ENCODE results near the gene CKMT2. TPM values are rescaled to one million over a fixed set of nuclear protein-coding genes. Genes with fewer than 3 reads are reported as not detected.

The CKMT2 gene
- total and polyA plus RNA-seq, 2 of the 8 experiments (the other 6 are each of a cell fraction or from before 2014, with no cell fraction given) = 2.4 to 5.0 TPM

GRCh38 chr5:81310402-81311063, 77.4 kb downstream of the CKMT2 start:
- H3K4ac ChIP-seq (replicated peaks; ENCODE audit: insufficient read length, low read depth, low read length) = no peak overlapping the region
- no peak overlapping the region for H3K18ac ChIP-seq (ENCODE audit: extremely low read depth, low read length)
- no peak overlapping the region for H3K4me2 ChIP-seq (ENCODE audit: insufficient read depth in 1 of 2, low read depth in 2 of 2, low read length in 2 of 2)
- no peak overlapping the region for H2BK120ac ChIP-seq (replicated peaks; ENCODE audit: low read depth, low read length)
- ChIA-PET POLR2A (ENCODE audit: partially characterized antibody) (no interaction called here), CTCF (ENCODE audit: partially characterized antibody) (interaction anchor here (1.8 kb wide), 1 partner anchor 11 kb away, joined by 6 read pairs; no protein-coding TSS in a partner anchor)
- no peaks in the 10 kb centered on the region; the same call in 1 of the 2 replicates for H3K79me1 ChIP-seq (ENCODE audit: low read depth, low read length)
- H3K79me2 ChIP-seq (ENCODE audit: control insufficient read depth in 1 of 2, insufficient read depth in 2 of 2, low read length in 2 of 2) = no peaks in the 10 kb centered on the region
- H2BK5ac ChIP-seq (ENCODE audit: low read depth, low read length) = no peak overlapping the region
- H3K9ac ChIP-seq (replicated peaks in 1 of 4; ENCODE audit: extremely low read depth in 1 of 4, low read depth in 3 of 4, low read length in 3 of 4) = no peak overlapping the region
- no peak overlapping the region for H4K91ac ChIP-seq (replicated peaks; ENCODE audit: insufficient read length, low read length)
- no peaks in the 10 kb centered on the region for H3K9me3 ChIP-seq (ENCODE audit: insufficient read depth in 2 of 2, low read depth in 1 of 2, low read length in 1 of 2)
- no peaks in the 10 kb centered on the region for H4K20me1 ChIP-seq (replicated peaks in 1 of 2; ENCODE audit: control insufficient read depth in 1 of 2, insufficient read depth in 2 of 2, low read length in 2 of 2)
- no peak overlapping the region for H3K14ac ChIP-seq (ENCODE audit: insufficient read length)
- no peak overlapping the region for H3K23ac ChIP-seq (ENCODE audit: insufficient read length)
- no peaks in the 10 kb centered on the region for H3K23me2 ChIP-seq (ENCODE audit: low read depth, low read length)
- H3K36me3 ChIP-seq (ENCODE audit: control insufficient read depth in 2 of 4, insufficient read depth in 4 of 4, low read length in 3 of 4) = peaks cover 0 to 30% (median 6%) of the 10 kb centered on the region in 4 experiments; a peak in 4 of 8 replicates
- no peak overlapping the region for H2AFZ ChIP-seq (ENCODE audit: low read length)
- H2BK15ac ChIP-seq (ENCODE audit: low read length) = no peak overlapping the region
- no peak overlapping the region for H2AK5ac ChIP-seq (ENCODE audit: low read depth, low read length)
- peaks cover 0 to 4% (median 1%) of the 10 kb centered on the region in 4 experiments; a peak in 2 of 7 replicates for H3K4me1 ChIP-seq (replicated peaks in 1 of 4; ENCODE audit: control insufficient read depth in 3 of 4, insufficient read depth in 4 of 4, low read length in 3 of 4)
- H4K5ac ChIP-seq (ENCODE audit: insufficient read length, low read depth, low read length) = no peak overlapping the region
- no peak overlapping the region for H2BK20ac ChIP-seq (ENCODE audit: low read length)
- FAIRE-seq (no peak), DNase-seq (ENCODE audit: low read depth in 1 of 2, low spot score in 2 of 2) (no peak)
- 74% methylated on average over 1 of the region's 1 CpG; no CpG with 5 or more reads in 1 of the 2 experiments for WGBS, 2 experiments (ENCODE audit: extremely low coverage in 1 of 2, insufficient coverage in 1 of 2, insufficient read length in 1 of 2, insufficient replicate concordance in 2 of 2, low coverage in 1 of 2, low lambda C conversion rate in 2 of 2, missing lambda C conversion rate in 1 of 2)
- no peak overlapping the region for H2BK12ac ChIP-seq (ENCODE audit: low read depth, low read length)
- no peak overlapping the region for H3K4me3 ChIP-seq (ENCODE audit: extremely low read depth in 1 of 4, insufficient read depth in 2 of 4, low read depth in 3 of 4, low read length in 4 of 4)
- H3K27me3 ChIP-seq (replicated peaks in 1 of 4; ENCODE audit: control insufficient read depth in 3 of 4, extremely low read depth in 1 of 4, insufficient read depth in 3 of 4, low read length in 3 of 4) = no peaks in the 10 kb centered on the region
- H4K8ac ChIP-seq (ENCODE audit: extremely low read depth, insufficient read depth, low read length) = no peak overlapping the region
- no peak overlapping the region for H3K27ac ChIP-seq (ENCODE audit: low read depth, low read length)
- no peak overlapping the region for H3K56ac ChIP-seq (replicated peaks; ENCODE audit: insufficient read length, low read depth, low read length)
- TF ChIP-seq MAFK (IDR thresholded peaks at IDR 0.05; ENCODE audit: low read depth, low read length) (no peak), POLR2AphosphoS5 (IDR thresholded peaks at IDR 0.05; ENCODE audit: low read depth, low read length) (no peak), SP4 (IDR thresholded peaks at IDR 0.05; ENCODE audit: low read length) (no peak), CHD1 (IDR thresholded peaks at IDR 0.05; ENCODE audit: low read depth, low read length) (no peak), BCL11A (IDR thresholded peaks at IDR 0.05; ENCODE audit: low read depth in 2 of 2, low read length in 2 of 2) (no peak), FOSL1 (IDR thresholded peaks at IDR 0.05; ENCODE audit: insufficient read depth, low read depth, low read length) (no peak), E2F6 (IDR thresholded peaks at IDR 0.05) (no peak), POLR2A (IDR thresholded peaks at IDR 0.05; ENCODE audit: control extremely low read depth in 1 of 2, low read depth in 2 of 2, low read length in 2 of 2) (no peak), TCF12 (IDR thresholded peaks at IDR 0.05; ENCODE audit: low read depth, low read length) (no peak), CEBPB (IDR thresholded peaks at IDR 0.05; ENCODE audit: low read depth, low read length) (no peak), SP2 (IDR thresholded peaks at IDR 0.05; ENCODE audit: low read length) (no peak)

All from H1 (cell line).